Liver (tissue), 9 donors: ENCODE results near the gene CEP78. TPM values are rescaled to one million over a fixed set of nuclear protein-coding genes. Genes with fewer than 3 reads are reported as not detected.
A peak's percentile ranks its signal among the peaks of the same experiment; 100 is the strongest.
"Not testable (repeated sequence)": the region's sequence is repeated elsewhere in the genome, so short reads cannot be mapped to it uniquely, and the experiment has no call there.

Experiments
- DNase-seq: peaks from one replicate; pipeline ENCODE4 v3.0.0-alpha.2; 2017; ENCODE audit warnings: low spot score
- H3K27ac ChIP-seq, 2 donors: one replicate each; pipeline ENCODE4 v1.7.0; 2013; ENCODE audit warnings: inconsistent platforms in 2 of 2, low read length in 2 of 2, control low read depth in 1 of 2, low read depth in 1 of 2, mild to moderate bottlenecking in 1 of 2
- H3K27me3 ChIP-seq, 4 donors: one replicate each; pipeline versions ENCODE4 v1.6.1 to v1.7.0; 2013; ENCODE audit warnings: low read length in 3 of 4, inconsistent platforms in 1 of 4, mild to moderate bottlenecking in 1 of 4, moderate library complexity in 1 of 4; ENCODE audit not compliant: control insufficient read depth in 4 of 4, insufficient read depth in 4 of 4
- H3K36me3 ChIP-seq, 4 donors: one replicate each; pipeline versions ENCODE4 v1.6.1 to v1.7.0; 2013; ENCODE audit warnings: low read length in 3 of 4, mild to moderate bottlenecking in 3 of 4, low read depth in 1 of 4, moderate library complexity in 1 of 4; ENCODE audit not compliant: control insufficient read depth in 4 of 4, insufficient read depth in 3 of 4
- H3K4me1 ChIP-seq, 4 donors: one replicate each; pipeline versions ENCODE4 v1.6.1 to v1.7.0; 2013; ENCODE audit warnings: low read length in 3 of 4, mild to moderate bottlenecking in 3 of 4, moderate library complexity in 1 of 4; ENCODE audit not compliant: control insufficient read depth in 4 of 4, insufficient read depth in 4 of 4
- H3K4me3 ChIP-seq, 3 donors: one replicate each; pipeline versions ENCODE4 v1.6.1 to v1.7.0; 2013; ENCODE audit warnings: low read length in 3 of 3, control low read depth in 1 of 3, low read depth in 1 of 3, mild to moderate bottlenecking in 1 of 3
- H3K9ac ChIP-seq, 2 donors: one replicate each; pipeline ENCODE4 v1.7.0; 2013; ENCODE audit warnings: low read length in 2 of 2, mild to moderate bottlenecking in 2 of 2, moderate library complexity in 2 of 2, control low read depth in 1 of 2, low read depth in 1 of 2
- H3K9me3 ChIP-seq, 4 donors: one replicate each; pipeline versions ENCODE4 v1.6.1 to v1.7.0; 2013; ENCODE audit warnings: low read length in 3 of 4; ENCODE audit not compliant: control insufficient read depth in 4 of 4
- ATF3 ChIP-seq: IDR thresholded peaks from 2 replicates; pipeline ENCODE4 v1.6.1; 2016; ENCODE audit warnings: antibody characterized with exemption
- EGR1 ChIP-seq, 2 donors: IDR thresholded peaks; 2 replicates each; pipeline ENCODE4 v1.6.1; 2016 to 2018; ENCODE audit warnings: antibody characterized with exemption in 2 of 2, low read depth in 2 of 2
- FOXA1 ChIP-seq: IDR thresholded peaks from 2 replicates; pipeline ENCODE4 v1.6.1; 2016; ENCODE audit warnings: antibody characterized with exemption
- GABPA ChIP-seq, 2 donors: IDR thresholded peaks in 1 of 2; conservative IDR thresholded peaks in 1 of 2; 2 replicates each; pipeline ENCODE4 v1.6.1; 2016; ENCODE audit warnings: antibody characterized with exemption in 2 of 2, mild to moderate bottlenecking in 1 of 2, moderate library complexity in 1 of 2
- HNF4A ChIP-seq, 2 donors: conservative IDR thresholded peaks; 2 replicates each; pipeline ENCODE4 v1.6.1; 2016; ENCODE audit warnings: antibody characterized with exemption in 2 of 2, mild to moderate bottlenecking in 2 of 2
- HNF4G ChIP-seq: IDR thresholded peaks from 2 replicates; pipeline ENCODE4 v1.6.1; 2016; ENCODE audit warnings: antibody characterized with exemption
- JUND ChIP-seq, 2 donors: IDR thresholded peaks; 2 replicates each; pipeline ENCODE4 v1.6.1; 2016; ENCODE audit warnings: antibody characterized with exemption in 2 of 2
- NR2F2 ChIP-seq: IDR thresholded peaks from 2 replicates; pipeline ENCODE4 v1.6.1; 2016; ENCODE audit warnings: antibody characterized with exemption
- RXRA ChIP-seq, 2 donors: IDR thresholded peaks; 2 replicates each; pipeline ENCODE4 v1.6.1; 2017 to 2018; ENCODE audit warnings: antibody characterized with exemption in 2 of 2, mild to moderate bottlenecking in 1 of 2
- SP1 ChIP-seq: IDR thresholded peaks from 2 replicates; pipeline ENCODE4 v1.6.1; 2018; ENCODE audit warnings: antibody characterized with exemption, mild to moderate bottlenecking
- TAF1 ChIP-seq: conservative IDR thresholded peaks from 2 replicates; pipeline ENCODE4 v1.6.1; 2016; ENCODE audit warnings: antibody characterized with exemption, mild to moderate bottlenecking
- YY1 ChIP-seq: IDR thresholded peaks from 2 replicates; pipeline ENCODE4 v1.6.1; 2016; ENCODE audit warnings: antibody characterized with exemption, mild to moderate bottlenecking
- WGBS: extraction: QIAGEN DNeasy Blood & Tissue Kit; methylation state at CpG from one replicate; pipeline ENCODE4 v1.1.7; 2013; 5-methylcytosine and 5-hydroxymethylcytosine counted together
- polyA plus RNA-seq, 2 donors: library from polyadenylated mRNA; stranded (reverse) in 1 of 2; unstranded in 1 of 2; fragments of 200-250 nt in 1 of 2; fragments of >200 nt in 1 of 2; fragmentation: Nextera tagmentation in 1 of 2; extraction: Ambion mirVana in 1 of 2; gene quantifications; one replicate each; pipeline versions ENCODE4 v1.2.1 to v1.2.3, GENCODE V29; 2013 to 2015
- total RNA-seq, 2 donors: library from RNA; depleted of rRNA; stranded (reverse); fragments of >200 nt; gene quantifications; one replicate each; pipeline ENCODE4 v1.2.3, GENCODE V29; 2014
- donor health status: healthy.
- donor health status: healthy.
- donor health status: healthy.
- donor health status: healthy.
- donor health status: healthy.

Gene CEP78
- total and polyA plus RNA-seq, 4 donors, result 2.6 to 12.0 (median 6.4) TPM

DNA sequence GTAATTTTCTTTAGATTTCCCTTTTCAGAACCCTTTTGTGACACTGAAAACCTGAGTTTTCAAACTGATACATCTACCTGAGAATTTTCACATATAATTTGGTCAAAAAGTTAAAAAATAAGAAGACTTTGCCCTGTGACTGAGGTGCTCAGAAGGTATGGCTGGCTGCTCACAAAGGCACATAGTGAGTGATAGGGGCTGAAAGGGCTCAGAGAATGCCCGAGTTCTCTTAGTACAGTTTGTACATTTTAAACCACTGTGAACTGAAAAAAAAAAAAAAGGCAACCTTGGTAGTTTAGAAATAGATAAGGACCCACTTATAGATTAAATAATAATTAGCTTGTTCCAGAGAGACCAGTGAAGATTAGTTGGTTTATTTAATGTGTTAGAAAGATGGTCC is 42.9 kb downstream of the CEP78 start:
- no peak for DNase-seq
- no peaks in the 10 kb centered on the region for H3K9me3 ChIP-seq
- H3K27ac ChIP-seq, result peak overlapping the region; percentile 73 to 85
- 41% methylated on average over 1 of the region's 1 CpG for WGBS
- H3K36me3 ChIP-seq, result no peaks in the 10 kb centered on the region
- peaks cover 4 to 35% (median 21%) of the 10 kb centered on the region in 4 donors for H3K4me1 ChIP-seq
- H3K9ac ChIP-seq, result peak overlapping the region in 1 of 2 donors; percentile 45
- TF ChIP-seq HNF4A (conservative IDR thresholded peaks at IDR 0.05) (peak in 1 of 2 donors; percentile 26), YY1 (peak; percentile 1), HNF4G (no peak)
- no peak overlapping the region for H3K4me3 ChIP-seq
- H3K27me3 ChIP-seq, result no peaks in the 10 kb centered on the region

- H3K9me3 ChIP-seq, result no peaks in the 10 kb centered on the region
- no peak overlapping the region for H3K9ac ChIP-seq
- peak; percentile 48 for DNase-seq
- no peak overlapping the region for H3K4me3 ChIP-seq
- peak overlapping the region in 1 of 2 donors; percentile 50 for H3K27ac ChIP-seq
- H3K4me1 ChIP-seq, result peaks cover 4 to 42% (median 25%) of the 10 kb centered on the region in 4 donors
- WGBS, result 74% methylated on average over 3 of the region's 3 CpGs
- no peaks in the 10 kb centered on the region for H3K27me3 ChIP-seq
- TF ChIP-seq JUND (IDR thresholded peaks at IDR 0.05) (peak in 1 of 2 donors; percentile 28), FOXA1 (no peak), RXRA (IDR thresholded peaks at IDR 0.05) (peak; percentile 52 to 53), HNF4A (conservative IDR thresholded peaks at IDR 0.05) (peak; percentile 31 to 43), NR2F2 (peak; percentile 68), ATF3 (no peak)
- H3K36me3 ChIP-seq, result no peaks in the 10 kb centered on the region
These were observed 45.2 kb downstream of the CEP78 start for GRCh38 chr9:78280982-78281668.

DNA sequence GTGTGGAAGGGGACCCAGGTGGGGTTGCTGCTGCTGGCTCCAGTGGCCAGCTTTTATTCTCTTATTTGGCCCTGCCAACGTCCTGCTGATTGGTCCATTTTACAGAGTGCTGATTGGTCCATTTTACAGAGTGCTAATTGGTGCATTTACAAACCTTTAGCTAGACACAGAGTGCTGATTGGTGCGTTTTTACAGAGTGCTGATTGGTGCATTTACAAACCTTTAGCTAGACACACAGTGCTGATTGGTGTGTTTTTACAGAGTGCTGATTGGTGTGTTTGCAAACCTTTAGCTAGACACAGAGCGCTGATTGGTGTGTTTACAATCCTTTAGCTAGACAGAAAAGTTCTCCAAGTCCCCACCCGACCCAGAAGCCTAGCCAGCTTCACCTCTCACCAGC is 48.3 kb downstream of the CEP78 start:
- DNase-seq, result not testable (repeated sequence)
- 92% methylated on average over 4 of the region's 4 CpGs for WGBS

DNA sequence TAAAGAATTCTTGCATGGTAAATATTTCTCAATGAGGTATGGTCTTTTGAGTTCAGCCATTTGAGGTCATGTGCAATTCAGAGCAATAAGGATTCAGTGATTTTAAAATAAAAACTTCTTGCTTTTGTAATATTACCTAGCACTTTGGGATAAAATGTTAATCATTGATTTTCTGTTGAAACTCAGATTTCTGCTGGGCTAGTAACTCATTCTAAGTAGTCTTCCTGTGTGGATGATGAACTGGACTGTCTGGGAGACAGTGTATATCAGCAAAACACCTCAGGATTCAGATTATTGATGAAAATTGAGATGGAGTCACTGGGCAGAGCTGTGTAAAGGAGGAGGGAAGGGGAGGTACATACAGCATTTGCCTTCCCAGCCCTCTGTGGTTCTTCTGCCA is 50.2 kb downstream of the CEP78 start:
- Histone ChIP-seq H3K27ac (no peak overlapping the region), H3K4me3 (no peak overlapping the region), H3K27me3 (no peaks in the 10 kb centered on the region), H3K9ac (no peak overlapping the region), H3K4me1 (peaks cover 6 to 29% (median 21%) of the 10 kb centered on the region in 4 donors), H3K36me3 (no peaks in the 10 kb centered on the region), H3K9me3 (no peaks in the 10 kb centered on the region)
- TF ChIP-seq RXRA (IDR thresholded peaks at IDR 0.05) (peak in 1 of 2 donors; percentile 35), GABPA (IDR thresholded peaks at IDR 0.05 in 1 of 2, conservative IDR thresholded peaks at IDR 0.05 in 1 of 2) (no peak), HNF4G (no peak), HNF4A (conservative IDR thresholded peaks at IDR 0.05) (peak in 1 of 2 donors; percentile 19), TAF1 (no peak), SP1 (peak; percentile 11), FOXA1 (no peak), EGR1 (IDR thresholded peaks at IDR 0.05; ENCODE audit: low read depth in 2 of 2) (no peak)
- no peak for DNase-seq

More for the DNA sequence above, 48.3 kb downstream of the CEP78 start:
- not testable (repeated sequence) for H3K27me3 ChIP-seq, H3K9me3 ChIP-seq, H3K36me3 ChIP-seq, H3K27ac ChIP-seq, H3K9ac ChIP-seq, H3K4me3 ChIP-seq
- H3K4me1 ChIP-seq, result peaks cover 8 to 37% (median 26%) of the 10 kb centered on the region in 4 donors
